NCI-H345 treated with DMSO at 0.1 percent for 48 hours (cell line): Measurements from ENCODE around the gene OR6K6.

ENCODE experiments used
- DNase-seq: peaks from one replicate; lab custom pipeline; 2025; ENCODE audit not compliant: unreplicated experiment; lab: John Stamatoyannopoulos, UW

Gene OR6K6

GRCh38 chr1:158800526-158800925, 46.0 kb downstream of the OR6K6 start:
- DNase-seq: no peak

- DNase-seq: no peak
These were observed 46.9 kb downstream of the OR6K6 start for GRCh38 chr1:158801396-158801795.

DNA sequence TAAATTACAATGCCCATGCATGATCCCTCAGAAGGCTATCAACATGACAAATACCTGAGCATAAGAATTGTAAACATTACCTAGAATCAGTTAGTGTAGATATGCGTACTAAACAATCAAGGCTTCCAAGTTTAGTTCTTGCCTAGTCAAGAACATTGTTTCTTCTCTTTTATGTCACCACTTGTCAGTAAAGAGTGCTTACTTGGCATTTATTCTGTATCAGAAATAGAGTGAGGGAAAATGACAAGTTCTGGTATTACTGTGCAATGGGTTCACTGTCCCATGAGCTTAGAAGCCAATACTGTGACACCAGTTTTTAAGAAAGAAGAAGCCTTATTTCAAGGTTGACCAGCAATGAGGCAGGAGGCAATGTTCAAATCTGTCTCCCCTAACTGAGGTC, 49.2 kb downstream of the OR6K6 start:
- DNase-seq: no peak
